ENCODE data around the gene ANKRD24.
A peak's percentile ranks its signal among the peaks of the same experiment; 100 is the strongest.

ANKRD24 gene

GRCh38 chr19:4208385-4209094, 26.1 kb downstream of the ANKRD24 start:
- TF ChIP-seq CSDC2 (CRISPR knock-in tag; IDR thresholded peaks at IDR 0.05) (no peak), TOX (CRISPR knock-in tag; IDR thresholded peaks at IDR 0.05; ENCODE audit: borderline replicate concordance) (no peak), ZNF565 (CRISPR knock-in tag; conservative IDR thresholded peaks at IDR 0.05; ENCODE audit: low read depth) (no peak), ESRRG (CRISPR knock-in tag; IDR thresholded peaks at IDR 0.05) (no peak), CSRNP3 (CRISPR knock-in tag; IDR thresholded peaks at IDR 0.05) (no peak), ZNF8 (CRISPR knock-in tag; IDR thresholded peaks at IDR 0.05) (no peak), PATZ1 (CRISPR knock-in tag; IDR thresholded peaks at IDR 0.05; ENCODE audit: borderline replicate concordance) (no peak), CREB5 (CRISPR knock-in tag; IDR thresholded peaks at IDR 0.05; ENCODE audit: low read depth) (no peak), ZFP30 (CRISPR knock-in tag; IDR thresholded peaks at IDR 0.05) (no peak), TSHZ2 (CRISPR knock-in tag; IDR thresholded peaks at IDR 0.05) (no peak), BACH2 (CRISPR knock-in tag; IDR thresholded peaks at IDR 0.05; ENCODE audit: borderline replicate concordance) (no peak)
- ATAC-seq, result peak; percentile 50

GRCh38 chr19:4210166-4210731, 27.8 kb downstream of the ANKRD24 start:
- TF ChIP-seq RARB (CRISPR knock-in tag; IDR thresholded peaks at IDR 0.05) (no peak), SNAI2 (CRISPR knock-in tag; IDR thresholded peaks at IDR 0.05) (no peak), ZNF8 (CRISPR knock-in tag; IDR thresholded peaks at IDR 0.05) (no peak), CREB5 (CRISPR knock-in tag; IDR thresholded peaks at IDR 0.05; ENCODE audit: low read depth) (no peak), ZNF565 (CRISPR knock-in tag; conservative IDR thresholded peaks at IDR 0.05; ENCODE audit: low read depth) (no peak), OSR1 (CRISPR knock-in tag; IDR thresholded peaks at IDR 0.05) (no peak), ZNF70 (CRISPR knock-in tag; IDR thresholded peaks at IDR 0.05) (no peak), ISL1 (CRISPR knock-in tag; IDR thresholded peaks at IDR 0.05) (no peak), ESRRG (CRISPR knock-in tag; IDR thresholded peaks at IDR 0.05) (no peak), TCF4 (CRISPR knock-in tag; IDR thresholded peaks at IDR 0.05; ENCODE audit: borderline replicate concordance) (no peak), ARNTL (CRISPR knock-in tag; IDR thresholded peaks at IDR 0.05; ENCODE audit: borderline replicate concordance, low read depth) (no peak), PATZ1 (CRISPR knock-in tag; IDR thresholded peaks at IDR 0.05; ENCODE audit: borderline replicate concordance) (no peak), POU6F1 (CRISPR knock-in tag; IDR thresholded peaks at IDR 0.05; ENCODE audit: borderline replicate concordance, low read depth) (no peak), ZFP30 (CRISPR knock-in tag; IDR thresholded peaks at IDR 0.05) (no peak), BACH2 (CRISPR knock-in tag; IDR thresholded peaks at IDR 0.05; ENCODE audit: borderline replicate concordance) (no peak), PPARA (CRISPR knock-in tag; IDR thresholded peaks at IDR 0.05; ENCODE audit: borderline replicate concordance) (no peak), ZC3H10 (CRISPR knock-in tag; IDR thresholded peaks at IDR 0.05) (no peak), CSDC2 (CRISPR knock-in tag; IDR thresholded peaks at IDR 0.05) (no peak), TOX (CRISPR knock-in tag; IDR thresholded peaks at IDR 0.05; ENCODE audit: borderline replicate concordance) (no peak), ZFP3 (CRISPR knock-in tag; IDR thresholded peaks at IDR 0.05) (no peak)
- no peak for ATAC-seq

Data from SK-N-SH treated with all-trans-retinoic acid at 6 μM for 48 hours (cell line).